H1 (cell line): ENCODE data around the gene CENPP. TPM values are rescaled to one million over a fixed set of nuclear protein-coding genes. Genes with fewer than 3 reads are reported as not detected.

Experiments
- CTCF ChIA-PET: fragments of 300-600 bp; sonication (Branson Sonifier 250); formaldehyde crosslinking; loops from one replicate; lab custom pipeline; 2021; ENCODE audit not compliant: partially characterized antibody; lab: Charles Lee
- POLR2A ChIA-PET: fragments of 300-600 bp; sonication (Branson Sonifier 250); formaldehyde crosslinking; loops from one replicate; lab custom pipeline; 2021; ENCODE audit warnings: inconsistent platforms; ENCODE audit not compliant: partially characterized antibody; lab: Charles Lee
- DNase-seq, 2 experiments: peaks; one replicate each; pipeline versions ENCODE4 v3.0.0 to v3.0.0-alpha.2; 2010 to 2022; ENCODE audit warnings: low spot score in 2 of 2, low read depth in 1 of 2, mixed read lengths in 1 of 2
- FAIRE-seq: peaks from 2 replicates; lab custom pipeline; 2011; peaks lifted over from hg19 to GRCh38; lab: Jason Lieb, UNC
- H2AFZ ChIP-seq: 2 replicates; pipeline ENCODE4 v1.8.1; 2012; ENCODE audit warnings: low read length, inconsistent platforms
- H2AK5ac ChIP-seq: 2 replicates; pipeline ENCODE4 v1.6.1; 2013; ENCODE audit warnings: low read depth, low read length
- H2BK120ac ChIP-seq: replicated peaks from 2 replicates; pipeline ENCODE3; 2013; ENCODE audit warnings: low read depth, low read length, inconsistent platforms
- H2BK12ac ChIP-seq: 2 replicates; pipeline ENCODE4 v1.6.1; 2013; ENCODE audit warnings: low read depth, low read length
- H2BK15ac ChIP-seq: 2 replicates; pipeline ENCODE4 v1.6.1; 2013; ENCODE audit warnings: low read length
- H2BK20ac ChIP-seq: 2 replicates; pipeline ENCODE4 v1.6.1; 2013; ENCODE audit warnings: low read length
- H2BK5ac ChIP-seq: 2 replicates; pipeline ENCODE4 v1.6.1; 2013; ENCODE audit warnings: low read depth, low read length
- H3K14ac ChIP-seq: 2 replicates; pipeline ENCODE4 v1.6.1; 2013; ENCODE audit warnings: inconsistent platforms; ENCODE audit not compliant: insufficient read length
- H3K18ac ChIP-seq: 2 replicates; pipeline ENCODE4 v1.6.1; 2013; ENCODE audit warnings: low read length; ENCODE audit errors: extremely low read depth
- H3K23ac ChIP-seq: 2 replicates; pipeline ENCODE4 v1.6.1; 2013; ENCODE audit warnings: inconsistent platforms; ENCODE audit not compliant: insufficient read length
- H3K23me2 ChIP-seq: 2 replicates; pipeline ENCODE4 v1.6.1; 2013; ENCODE audit warnings: low read depth, low read length
- H3K27ac ChIP-seq: 2 replicates; pipeline ENCODE4 v1.6.1; 2011; ENCODE audit warnings: low read depth, low read length, inconsistent platforms
- H3K27me3 ChIP-seq, 4 experiments: replicated peaks in 1 of 4; 1 replicate in 1 of 4; 2 replicates in 3 of 4; pipeline versions ENCODE4 v1.6.1 to v1.8.1; 2011 to 2013; ENCODE audit warnings: low read length in 3 of 4, mild to moderate bottlenecking in 3 of 4, inconsistent platforms in 2 of 4, mixed read lengths in 2 of 4, moderate library complexity in 1 of 4; ENCODE audit not compliant: control insufficient read depth in 3 of 4, insufficient read depth in 3 of 4; ENCODE audit errors: extremely low read depth in 1 of 4
- H3K36me3 ChIP-seq, 4 experiments: 2 replicates each; pipeline versions ENCODE4 v1.6.1 to v1.8.1; 2011 to 2013; ENCODE audit warnings: mild to moderate bottlenecking in 4 of 4, low read length in 3 of 4, moderate library complexity in 2 of 4, control low read depth in 1 of 4, inconsistent platforms in 1 of 4; ENCODE audit not compliant: insufficient read depth in 4 of 4, control insufficient read depth in 2 of 4
- H3K4ac ChIP-seq: replicated peaks from 2 replicates; pipeline ENCODE3; 2013; ENCODE audit warnings: low read length, low read depth, mixed read lengths, inconsistent platforms; ENCODE audit not compliant: insufficient read length
- H3K4me1 ChIP-seq, 4 experiments: replicated peaks in 1 of 4; 1 replicate in 1 of 4; 2 replicates in 3 of 4; pipeline versions ENCODE4 v1.6.1 to v1.8.1; 2011 to 2013; ENCODE audit warnings: low read length in 3 of 4, inconsistent platforms in 2 of 4, mixed read lengths in 1 of 4; ENCODE audit not compliant: insufficient read depth in 4 of 4, control insufficient read depth in 3 of 4
- H3K4me2 ChIP-seq, 2 experiments: 2 replicates each; pipeline versions ENCODE4 v1.6.1 to v1.8.1; 2011 to 2013; ENCODE audit warnings: low read depth in 2 of 2, low read length in 2 of 2, control low read depth in 1 of 2, inconsistent platforms in 1 of 2, mild to moderate bottlenecking in 1 of 2; ENCODE audit not compliant: insufficient read depth in 1 of 2
- H3K4me3 ChIP-seq, 4 experiments: fragments of 200-600, 300-600 bp in 1 of 4; sonication (generic), shearing (Covaris generic), sonication (Bioruptor Twin) in 1 of 4; 2 replicates each; pipeline versions ENCODE4 v1.5.1 to v1.8.1; 2011 to 2016; ENCODE audit warnings: low read length in 4 of 4, low read depth in 3 of 4, control low read depth in 2 of 4, inconsistent platforms in 2 of 4, mild to moderate bottlenecking in 2 of 4, mixed read lengths in 1 of 4, moderate library complexity in 1 of 4; ENCODE audit not compliant: insufficient read depth in 2 of 4; ENCODE audit errors: extremely low read depth in 1 of 4
- H3K56ac ChIP-seq: replicated peaks from 2 replicates; pipeline ENCODE3; 2013; ENCODE audit warnings: low read depth, mild to moderate bottlenecking, mixed read lengths, low read length, inconsistent platforms; ENCODE audit not compliant: insufficient read length
- H3K79me1 ChIP-seq: 2 replicates; pipeline ENCODE4 v1.6.1; 2013; ENCODE audit warnings: low read depth, low read length, control low read depth
- H3K79me2 ChIP-seq, 2 experiments: 2 replicates each; pipeline versions ENCODE4 v1.6.1 to v1.8.1; 2012 to 2013; ENCODE audit warnings: low read length in 2 of 2, mild to moderate bottlenecking in 2 of 2, inconsistent platforms in 1 of 2; ENCODE audit not compliant: insufficient read depth in 2 of 2, control insufficient read depth in 1 of 2
- H3K9ac ChIP-seq, 4 experiments: replicated peaks in 1 of 4; 1 replicate in 1 of 4; 2 replicates in 3 of 4; pipeline versions ENCODE4 v1.6.1 to v1.8.1; 2011 to 2013; ENCODE audit warnings: low read depth in 3 of 4, low read length in 3 of 4, control low read depth in 2 of 4, mild to moderate bottlenecking in 2 of 4, moderate library complexity in 2 of 4, inconsistent platforms in 1 of 4; ENCODE audit errors: extremely low read depth in 1 of 4
- H3K9me3 ChIP-seq, 2 experiments: 2 replicates each; pipeline versions ENCODE4 v1.6.1 to v1.8.1; 2012 to 2013; ENCODE audit warnings: mild to moderate bottlenecking in 2 of 2, moderate library complexity in 2 of 2, control low read depth in 1 of 2, inconsistent platforms in 1 of 2, low read depth in 1 of 2, low read length in 1 of 2, mixed read lengths in 1 of 2; ENCODE audit not compliant: insufficient read depth in 2 of 2
- H4K20me1 ChIP-seq, 2 experiments: replicated peaks in 1 of 2; 2 replicates each; pipeline versions ENCODE3 to v1.8.1; 2011 to 2013; ENCODE audit warnings: inconsistent platforms in 2 of 2, low read length in 2 of 2, mild to moderate bottlenecking in 1 of 2; ENCODE audit not compliant: insufficient read depth in 2 of 2, control insufficient read depth in 1 of 2
- H4K5ac ChIP-seq: 2 replicates; pipeline ENCODE4 v1.6.1; 2013; ENCODE audit warnings: low read length, low read depth, mixed read lengths, inconsistent platforms; ENCODE audit not compliant: insufficient read length
- H4K8ac ChIP-seq: 2 replicates; pipeline ENCODE4 v1.8.0; 2013; ENCODE audit warnings: mild to moderate bottlenecking, moderate library complexity, low read length, inconsistent platforms; ENCODE audit not compliant: insufficient read depth; ENCODE audit errors: extremely low read depth
- H4K91ac ChIP-seq: replicated peaks from 2 replicates; pipeline ENCODE3; 2013; ENCODE audit warnings: low read length, mixed read lengths, inconsistent platforms; ENCODE audit not compliant: insufficient read length
- BRCA1 ChIP-seq: IDR thresholded peaks from 2 replicates; pipeline ENCODE4 v1.6.1; 2012; ENCODE audit warnings: low read depth, low read length, improper control_type of control experiment
- CEBPB ChIP-seq: IDR thresholded peaks from 2 replicates; pipeline ENCODE4 v1.6.1; 2012; ENCODE audit warnings: low read depth, low read length
- CTCF ChIP-seq, 3 experiments: IDR thresholded peaks; 1 replicate in 2 of 3; 2 replicates in 1 of 3; pipeline versions ENCODE4 v1.5.1 to v1.6.1; 2011; ENCODE audit warnings: low read length in 3 of 3, mild to moderate bottlenecking in 3 of 3, inconsistent platforms in 2 of 3, low read depth in 1 of 3, moderate library complexity in 1 of 3; ENCODE audit not compliant: insufficient read depth in 1 of 3; ENCODE audit errors: control extremely low read depth in 1 of 3
- JUND ChIP-seq: IDR thresholded peaks from 2 replicates; pipeline ENCODE4 v1.6.1; 2011; ENCODE audit warnings: mild to moderate bottlenecking, improper control_type of control experiment, low read length
- POLR2AphosphoS5 ChIP-seq: IDR thresholded peaks from 2 replicates; pipeline ENCODE4 v1.6.1; 2011; ENCODE audit warnings: low read depth, low read length
- RAD21 ChIP-seq, 2 experiments: IDR thresholded peaks in 1 of 2; conservative IDR thresholded peaks in 1 of 2; 2 replicates each; pipeline ENCODE4 v1.6.1; 2011; ENCODE audit warnings: low read depth in 2 of 2, low read length in 2 of 2, improper control_type of control experiment in 1 of 2, inconsistent platforms in 1 of 2, mild to moderate bottlenecking in 1 of 2, moderate library complexity in 1 of 2
- SUZ12 ChIP-seq: fragments of 200-600 bp; sonication (generic); IDR thresholded peaks from 2 replicates; pipeline ENCODE4 v1.6.1; 2012; ENCODE audit warnings: mild to moderate bottlenecking, inconsistent platforms, low read length, moderate library complexity, mixed read lengths
- USF2 ChIP-seq: IDR thresholded peaks from 2 replicates; pipeline ENCODE4 v1.6.1; 2011; ENCODE audit warnings: low read length, improper control_type of control experiment
- YY1 ChIP-seq: IDR thresholded peaks from 2 replicates; pipeline ENCODE4 v1.6.1; 2011; ENCODE audit warnings: low read depth, mild to moderate bottlenecking, low read length
- WGBS, 2 experiments: shearing (Covaris generic) in 1 of 2; methylation state at CpG; one replicate each; pipeline versions ENCODE4 v1.1.6 to v1.1.7; 2013 to 2015; ENCODE audit warnings: low lambda C conversion rate in 2 of 2, mixed read lengths in 2 of 2, inconsistent platforms in 1 of 2, low coverage in 1 of 2, missing lambda C conversion rate in 1 of 2; ENCODE audit not compliant: insufficient replicate concordance in 2 of 2, insufficient coverage in 1 of 2, insufficient read length in 1 of 2; ENCODE audit errors: extremely low coverage in 1 of 2, missing lambda C conversion rate in 1 of 2; 5-methylcytosine and 5-hydroxymethylcytosine counted together
- polyA plus RNA-seq, 7 experiments: library from polyadenylated mRNA; depleted of rRNA in 3 of 7; stranded (reverse) in 5 of 7; unstranded in 2 of 7; fragments of >200 nt in 5 of 7; fragments of 200-250 nt in 2 of 7; gene quantifications; 1 replicate in 5 of 7; 2 replicates in 1 of 7; 4 replicates in 1 of 7; pipeline versions ENCODE4 v1.2.1 to v1.2.3, GENCODE V29; 2011 to 2013; ENCODE audit warnings: missing spikeins in 2 of 7, mixed read lengths in 2 of 7
- total RNA-seq: library from RNA; stranded (reverse); fragmentation: NEBNext Ultra II Directional; extraction: Animal tissue kit (Norgen Biotek cat#: 25700); gene quantifications from 2 replicates; pipeline ENCODE4 v1.2.1, GENCODE V29; 2021

Gene CENPP
- total and polyA plus RNA-seq, 2 of the 8 experiments (the other 6 are each of a cell fraction or from before 2014, with no cell fraction given) = 2.7 to 10.8 TPM

GRCh38 chr9:92611621-92612285, 286.0 kb downstream of the CENPP start:
- CTCF ChIA-PET = interaction anchor here (1.3 to 1.5 kb wide), 2 partner anchors 23 to 473 kb away, joined by 4 to 5 read pairs; no protein-coding TSS in a partner anchor
- no peak overlapping the region for H2BK120ac ChIP-seq
- TF ChIP-seq POLR2AphosphoS5 (no peak), CTCF (IDR thresholded peaks at IDR 0.05; ENCODE audit: control extremely low read depth in 1 of 3, insufficient read depth in 1 of 3, low read depth in 1 of 3, low read length in 3 of 3) (no peak), BRCA1 (no peak), CEBPB (no peak), YY1 (no peak), RAD21 (IDR thresholded peaks at IDR 0.05 in 1 of 2, conservative IDR thresholded peaks at IDR 0.05 in 1 of 2; ENCODE audit: low read depth in 2 of 2, low read length in 2 of 2) (no peak), SUZ12 (no peak), JUND (no peak), USF2 (no peak)

More at GRCh38 chr9:92611621-92612285, 286.0 kb downstream of the CENPP start:
- no peaks in the 10 kb centered on the region for H3K79me1 ChIP-seq
- no peaks in the 10 kb centered on the region for H3K79me2 ChIP-seq
- H4K5ac ChIP-seq = no peak overlapping the region
- H4K91ac ChIP-seq = no peak overlapping the region
- H3K23me2 ChIP-seq = no peaks in the 10 kb centered on the region
- H3K4ac ChIP-seq = no peak overlapping the region
- no peak overlapping the region for H2BK15ac ChIP-seq
- no peak overlapping the region for H3K9ac ChIP-seq
- no peak overlapping the region for H2BK20ac ChIP-seq
- H2BK12ac ChIP-seq = no peak overlapping the region
- H3K23ac ChIP-seq = no peak overlapping the region
- H3K4me1 ChIP-seq = no peaks in the 10 kb centered on the region
- H3K56ac ChIP-seq = no peak overlapping the region
- DNase-seq (no peak), FAIRE-seq (no peak)
- no peak overlapping the region for H3K18ac ChIP-seq
- H2AFZ ChIP-seq = no peak overlapping the region
- H3K4me3 ChIP-seq = no peak overlapping the region
- H3K27ac ChIP-seq = no peak overlapping the region
- H3K36me3 ChIP-seq = peaks cover 5 to 19% (median 12%) of the 10 kb centered on the region in 4 experiments; a peak in 6 of 8 replicates
- no peak overlapping the region for H3K4me2 ChIP-seq
- no peaks in the 10 kb centered on the region for H3K27me3 ChIP-seq
- H3K9me3 ChIP-seq = no peaks in the 10 kb centered on the region
- no peaks in the 10 kb centered on the region for H4K20me1 ChIP-seq
- POLR2A ChIA-PET = interaction anchor here (0.9 kb wide), 1 partner anchor 8 kb away, joined by 3 read pairs; no protein-coding TSS in a partner anchor
- H2BK5ac ChIP-seq = no peak overlapping the region
- 77% methylated on average over 6 of the region's 10 CpGs; no CpG with 5 or more reads in 1 of the 2 experiments for WGBS, 2 experiments
- no peak overlapping the region for H2AK5ac ChIP-seq
- H3K14ac ChIP-seq = no peak overlapping the region
- H4K8ac ChIP-seq = no peak overlapping the region
